ENCODE data around the gene LYPD6.

DNA sequence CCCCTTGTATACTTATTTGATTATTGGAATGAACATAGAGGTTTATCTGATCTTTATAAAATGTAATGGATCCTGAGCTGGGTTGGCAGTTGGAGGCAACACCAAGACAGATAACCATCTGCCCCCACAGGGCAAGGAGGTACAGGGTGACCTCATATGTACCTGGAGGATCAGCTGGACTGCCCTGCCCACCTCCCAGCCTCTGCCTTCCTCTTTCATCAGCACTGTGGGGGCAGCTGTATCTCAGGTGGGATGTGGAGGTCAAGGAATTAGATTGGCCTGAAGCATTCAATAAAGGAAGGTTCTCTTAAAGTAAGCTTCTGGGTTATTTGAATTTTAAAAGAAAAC lies 92.6 kb downstream of the LYPD6 start:
- TF ChIP-seq ZNF8 (CRISPR knock-in tag; IDR thresholded peaks at IDR 0.05) (no peak), RARB (CRISPR knock-in tag; IDR thresholded peaks at IDR 0.05) (no peak), OSR1 (CRISPR knock-in tag; IDR thresholded peaks at IDR 0.05) (no peak), ESRRG (CRISPR knock-in tag; IDR thresholded peaks at IDR 0.05) (no peak)

Measured in SK-N-SH treated with all-trans-retinoic acid at 6 μM for 48 hours (cell line).